Choroid plexus epithelial cell (primary cell): ENCODE data around the gene TMEM184A.

Experiments
- DNase-seq: peaks from one replicate; pipeline ENCODE4 v3.0.0-alpha.2; 2010; ENCODE audit warnings: low read depth
- H3K4me3 ChIP-seq: 2 replicates; pipeline ENCODE4 v1.5.1; 2011; ENCODE audit warnings: low read depth, mild to moderate bottlenecking, control low read depth, low read length, moderate library complexity
- TF ChIP-seq, protein P1 (sequence below): conservative IDR thresholded peaks from 2 replicates; pipeline ENCODE4 v1.5.1; 2011; ENCODE audit warnings: low read depth, mild to moderate bottlenecking, control low read depth, inconsistent platforms, low read length, moderate library complexity

Gene TMEM184A

DNA sequence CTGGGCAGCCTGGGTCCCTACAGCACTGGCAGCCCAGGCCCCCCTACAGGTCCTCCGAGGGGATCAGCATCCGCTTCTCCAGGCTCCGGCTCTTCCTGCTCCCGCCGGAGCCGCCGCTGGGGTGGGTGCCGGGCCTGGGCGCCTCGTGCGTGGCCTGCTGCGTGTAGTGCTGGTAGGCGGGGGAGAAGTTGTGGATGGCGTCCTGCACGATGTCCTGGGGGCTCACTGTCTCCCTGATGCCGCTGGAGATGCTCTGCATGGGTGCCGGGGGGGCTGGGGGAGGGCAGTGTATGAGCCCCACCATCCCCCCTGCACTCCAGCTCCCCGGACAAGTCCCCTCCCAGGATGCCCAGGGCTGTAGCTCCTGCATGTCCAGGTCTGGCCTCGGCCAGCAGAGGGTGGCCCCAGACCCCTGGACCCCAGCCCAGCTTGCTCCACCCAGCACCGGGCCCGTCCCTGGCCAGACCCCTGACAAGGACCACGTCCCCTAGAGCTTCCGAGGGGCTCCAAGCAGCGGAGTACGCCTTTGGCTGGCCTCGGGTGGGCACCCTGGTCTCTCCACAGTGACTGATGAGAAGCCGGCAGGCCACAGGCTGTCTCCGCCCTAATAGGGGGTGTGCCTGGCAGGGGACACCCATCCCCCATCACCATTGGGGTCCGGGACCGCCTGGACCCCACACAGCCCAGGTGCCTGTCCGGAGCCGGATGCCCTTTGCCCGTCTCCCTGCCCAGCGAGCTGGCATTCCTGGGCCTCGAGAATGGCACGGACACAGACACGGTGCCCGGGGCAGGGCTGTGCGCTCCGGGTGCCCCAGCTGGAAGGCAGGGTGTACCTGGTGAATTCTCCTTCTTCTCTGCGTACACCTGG is 8.9 kb downstream of the TMEM184A start:
- TF ChIP-seq, protein P1, sequence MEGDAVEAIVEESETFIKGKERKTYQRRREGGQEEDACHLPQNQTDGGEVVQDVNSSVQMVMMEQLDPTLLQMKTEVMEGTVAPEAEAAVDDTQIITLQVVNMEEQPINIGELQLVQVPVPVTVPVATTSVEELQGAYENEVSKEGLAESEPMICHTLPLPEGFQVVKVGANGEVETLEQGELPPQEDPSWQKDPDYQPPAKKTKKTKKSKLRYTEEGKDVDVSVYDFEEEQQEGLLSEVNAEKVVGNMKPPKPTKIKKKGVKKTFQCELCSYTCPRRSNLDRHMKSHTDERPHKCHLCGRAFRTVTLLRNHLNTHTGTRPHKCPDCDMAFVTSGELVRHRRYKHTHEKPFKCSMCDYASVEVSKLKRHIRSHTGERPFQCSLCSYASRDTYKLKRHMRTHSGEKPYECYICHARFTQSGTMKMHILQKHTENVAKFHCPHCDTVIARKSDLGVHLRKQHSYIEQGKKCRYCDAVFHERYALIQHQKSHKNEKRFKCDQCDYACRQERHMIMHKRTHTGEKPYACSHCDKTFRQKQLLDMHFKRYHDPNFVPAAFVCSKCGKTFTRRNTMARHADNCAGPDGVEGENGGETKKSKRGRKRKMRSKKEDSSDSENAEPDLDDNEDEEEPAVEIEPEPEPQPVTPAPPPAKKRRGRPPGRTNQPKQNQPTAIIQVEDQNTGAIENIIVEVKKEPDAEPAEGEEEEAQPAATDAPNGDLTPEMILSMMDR: no peak
- H3K4me3 ChIP-seq: no peak overlapping the region
- no peak for DNase-seq

DNA sequence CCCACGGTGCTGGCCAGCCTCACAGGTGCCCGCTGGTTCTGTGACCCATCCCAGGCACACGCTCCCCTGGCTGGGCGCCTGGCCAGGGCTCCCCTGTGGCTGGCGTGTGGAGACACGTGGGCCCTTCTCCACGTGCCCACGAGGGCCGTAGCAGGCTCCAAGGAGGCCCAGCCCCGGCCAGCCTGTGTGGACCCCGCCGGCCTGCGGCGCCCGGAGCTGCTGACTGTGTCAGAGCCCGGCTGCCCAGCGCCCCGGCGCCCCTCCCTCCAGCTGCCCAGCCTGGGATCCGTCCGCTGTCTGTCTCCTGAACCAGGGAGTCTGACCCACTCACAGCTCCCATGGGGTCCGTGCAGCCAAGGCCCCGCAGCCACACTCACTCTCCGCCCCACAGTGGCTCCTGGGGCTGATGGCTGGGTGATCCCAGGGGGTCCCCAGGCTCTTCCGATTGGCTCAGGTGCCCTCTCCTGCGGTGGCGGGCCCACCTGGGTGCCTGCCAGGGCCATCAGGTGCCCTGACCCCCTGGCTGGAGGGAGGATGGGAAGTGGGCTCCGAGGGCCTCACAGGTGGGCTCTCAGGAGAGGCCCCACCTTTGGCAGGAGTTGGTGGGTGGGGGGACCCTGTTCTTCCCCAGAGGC is 9.6 kb downstream of the TMEM184A start:
- H3K4me3 ChIP-seq: no peak overlapping the region
- TF ChIP-seq, protein P1: no peak
- DNase-seq: no peak

DNA sequence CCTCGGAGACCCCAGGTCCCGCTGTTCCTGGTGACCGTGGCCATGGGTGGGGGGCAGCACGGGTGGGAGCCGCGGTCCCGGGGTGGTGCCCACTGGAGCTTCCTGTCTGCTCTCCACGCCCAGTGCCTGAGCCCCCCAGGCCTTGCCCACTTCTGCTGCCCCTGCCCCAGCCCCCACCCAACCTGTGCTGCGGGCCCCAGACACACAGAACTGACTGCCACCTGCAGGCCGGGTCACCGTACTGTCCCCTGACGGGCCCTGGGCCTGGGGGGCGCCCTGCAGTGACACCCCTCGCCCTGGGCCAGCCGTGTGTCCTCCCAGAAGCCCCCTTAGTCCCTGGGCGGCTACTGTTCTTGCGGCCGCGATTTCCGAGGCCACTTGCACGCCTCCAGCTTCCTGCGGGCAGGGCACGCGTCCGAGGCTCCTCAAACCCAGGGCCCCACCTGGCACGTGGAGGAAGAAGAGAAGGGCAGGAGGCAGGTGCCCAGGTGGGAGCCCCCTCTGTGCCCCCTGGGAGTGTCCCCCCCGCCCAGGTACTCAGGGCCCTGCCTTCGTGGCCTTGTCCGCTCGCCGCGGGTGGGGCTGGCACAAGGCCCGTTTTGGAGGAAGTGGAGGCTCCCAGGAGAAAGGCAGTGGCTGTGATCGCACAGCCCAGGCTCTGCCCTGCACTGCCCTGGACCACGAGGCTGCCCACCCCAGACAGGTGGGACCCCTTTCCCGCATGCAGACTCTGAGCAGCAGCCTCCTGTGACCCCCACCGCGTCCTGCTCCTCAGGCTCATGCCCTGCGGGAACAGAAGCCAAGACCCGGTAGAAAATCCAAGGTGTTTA is 10.4 kb downstream of the TMEM184A start:
- H3K4me3 ChIP-seq: no peak overlapping the region
- no peak for DNase-seq
- TF ChIP-seq, protein P1: no peak

DNA sequence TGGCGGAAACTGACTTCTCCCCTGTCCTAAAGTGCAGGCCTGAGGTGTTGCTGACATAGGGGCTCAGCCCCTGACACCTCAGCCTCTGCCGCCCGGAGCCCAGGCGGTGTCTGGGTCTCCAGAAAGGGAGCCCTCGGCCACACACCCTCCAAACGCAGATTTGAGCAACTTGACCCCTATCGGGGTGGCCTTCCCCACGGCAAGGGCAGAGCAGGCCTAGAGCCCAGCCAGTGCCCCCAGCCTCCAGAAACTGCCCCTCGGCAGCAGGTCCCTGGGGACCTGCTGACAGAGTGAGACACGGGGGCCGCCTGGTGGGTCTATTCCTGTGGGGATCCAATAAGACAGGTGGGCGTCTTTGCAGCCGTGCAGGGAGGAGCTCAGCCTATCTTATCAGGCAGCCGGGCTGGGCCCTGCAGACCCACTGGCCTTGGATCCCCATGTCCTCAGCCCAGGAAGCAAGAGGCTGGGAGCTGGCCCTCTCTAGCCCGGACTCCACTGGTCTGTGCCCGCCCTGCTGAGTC is 11.0 kb downstream of the TMEM184A start:
- no peak overlapping the region for H3K4me3 ChIP-seq
- TF ChIP-seq, protein P1: no peak
- DNase-seq: no peak

DNA sequence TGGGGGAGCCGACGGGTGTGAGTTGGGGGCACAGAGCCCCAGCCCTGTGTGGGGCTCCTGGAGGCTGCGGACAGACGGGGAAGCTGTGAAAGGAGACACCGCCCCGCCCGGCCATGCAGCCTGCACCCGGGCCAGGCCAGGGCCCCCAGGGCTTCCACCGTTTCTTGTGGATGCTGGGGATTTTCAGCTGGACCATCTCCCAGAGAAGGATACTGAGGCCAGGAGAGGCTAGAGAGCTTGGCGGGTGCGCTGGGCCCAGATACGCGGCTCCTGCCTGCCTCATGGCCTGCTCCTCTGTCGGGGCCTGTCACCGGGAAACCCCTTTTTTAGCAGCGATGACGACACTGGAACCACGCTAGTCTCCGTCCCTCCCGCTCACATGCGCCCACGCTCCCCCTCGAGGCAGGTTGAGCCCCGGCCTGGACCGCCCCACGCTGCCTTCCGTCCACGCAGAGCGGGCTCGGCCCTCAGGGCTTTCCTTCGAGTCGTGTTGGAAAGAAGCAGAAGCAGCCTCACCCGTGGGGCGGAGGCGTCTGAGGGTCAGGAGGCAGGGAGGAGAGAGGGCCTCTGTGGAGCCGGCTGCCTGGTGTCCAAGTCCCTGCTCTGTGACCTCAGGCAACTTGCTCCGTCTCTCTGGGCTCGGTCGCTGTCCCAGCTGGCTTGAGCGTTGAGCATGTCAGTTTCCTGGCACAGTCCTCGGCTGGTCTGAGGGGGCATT is 11.7 kb downstream of the TMEM184A start:
- no peak overlapping the region for H3K4me3 ChIP-seq
- TF ChIP-seq, protein P1: no peak
- no peak for DNase-seq

DNA sequence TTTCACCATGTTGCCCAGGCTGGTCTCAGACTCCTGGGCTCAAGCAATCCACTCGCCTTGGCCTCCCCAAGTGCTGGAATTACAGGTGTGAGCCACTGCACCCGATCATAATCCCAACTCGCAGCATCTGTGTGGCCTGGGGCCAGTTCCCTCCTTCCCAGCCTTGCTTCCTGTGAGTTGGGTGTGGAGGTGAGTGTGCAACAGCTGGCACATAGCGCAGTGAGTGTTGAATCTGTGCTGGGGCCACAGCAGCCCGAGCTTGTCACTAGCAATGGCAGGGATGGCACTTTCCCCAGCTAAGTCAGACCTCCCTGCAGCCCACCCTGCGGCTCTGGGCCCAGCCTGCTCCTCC is 12.2 kb downstream of the TMEM184A start:
- TF ChIP-seq, protein P1: no peak
- no peak overlapping the region for H3K4me3 ChIP-seq
- no peak for DNase-seq
